ENCODE data around the gene ZFPM1. TPM values are rescaled to one million over a fixed set of nuclear protein-coding genes. Genes with fewer than 3 reads are reported as not detected.

The ZFPM1 gene
- total and polyA plus RNA-seq, 2 experiments from 2014 or later: 0.53 to 2.2 TPM

GRCh38 chr16:88458773-88459235 is 5.7 kb downstream of the ZFPM1 start:
- Histone ChIP-seq H2AFZ (no peak overlapping the region), H3K36me3 (ENCODE audit: insufficient read depth) (no peaks in the 10 kb centered on the region), H3K9me2 (ENCODE audit: insufficient read depth) (no peaks in the 10 kb centered on the region), H3K27ac (ENCODE audit: low read depth) (no peak overlapping the region), H3K4me2 (no peak overlapping the region), H4K20me1 (replicated peaks; ENCODE audit: insufficient read depth) (no peaks in the 10 kb centered on the region; the same call in 1 of the 2 replicates), H3K79me2 (replicated peaks; ENCODE audit: insufficient read depth) (no peaks in the 10 kb centered on the region), H3F3A (replicated peaks; ENCODE audit: low read depth) (0 out of 2 replicates have a peak, but pooled peaks cover 3% of the 10 kb centered on the region), H3K27me3 (ENCODE audit: insufficient read depth) (peaks cover 43% of the 10 kb centered on the region), H3K4me1 (ENCODE audit: insufficient read depth) (peaks cover 21% of the 10 kb centered on the region), H3K4me3 (no peak overlapping the region)
- H3K9me3 Mint-ChIP-seq: peaks cover 3% of the 10 kb centered on the region; the same call in 1 of the 3 replicates
- TF ChIP-seq STAT1 (IDR thresholded peaks at IDR 0.05; ENCODE audit: unreplicated experiment) (no peak), ZNF331 (CRISPR knock-in tag; IDR thresholded peaks at IDR 0.05; ENCODE audit: low read depth) (no peak), CREB1 (CRISPR knock-in tag; IDR thresholded peaks at IDR 0.05; ENCODE audit: low read depth) (no peak), JUNB (IDR thresholded peaks at IDR 0.05; ENCODE audit: unreplicated experiment) (no peak), ETS1 (IDR thresholded peaks at IDR 0.05) (no peak), POLR2AphosphoS5 (IDR thresholded peaks at IDR 0.05; ENCODE audit: low read depth) (no peak), EZH2 (IDR thresholded peaks at IDR 0.05; ENCODE audit: low read depth, unreplicated experiment) (no peak), REST (IDR thresholded peaks at IDR 0.05; ENCODE audit: unreplicated experiment) (no peak), NANOG (IDR thresholded peaks at IDR 0.05; ENCODE audit: borderline replicate concordance) (no peak), ZNF462 (CRISPR knock-in tag; IDR thresholded peaks at IDR 0.05) (no peak), ZNF114 (CRISPR knock-in tag; IDR thresholded peaks at IDR 0.05) (no peak), CTCF (conservative IDR thresholded peaks at IDR 0.05; ENCODE audit: low read depth in 2 of 2) (no peak), EZH2phosphoT487 (IDR thresholded peaks at IDR 0.05; ENCODE audit: unreplicated experiment) (no peak)
- no peaks in the 10 kb centered on the region for H3K36me3 Mint-ChIP-seq (ENCODE audit: low read depth)
- H3K4me1 Mint-ChIP-seq: peaks cover 25% of the 10 kb centered on the region; the same call in 2 of the 3 replicates
- H3K4me3 Mint-ChIP-seq: no peak overlapping the region
- H3K27me3 Mint-ChIP-seq (ENCODE audit: insufficient read depth, low read depth, poor library complexity): peaks cover 42% of the 10 kb centered on the region
- ATAC-seq: no peak
- H3K27ac Mint-ChIP-seq: no peak overlapping the region
- DNase-seq (ENCODE audit: low spot score): no peak

Data from GM23338 (cell line).